Ovary (tissue), 9 donors: ENCODE results near the gene TEX261. TPM values are rescaled to one million over a fixed set of nuclear protein-coding genes. Genes with fewer than 3 reads are reported as not detected.
"Not testable (repeated sequence)": the region's sequence is repeated elsewhere in the genome, so short reads cannot be mapped to it uniquely, and the experiment has no call there.

Experiments used
- DNase-seq, 5 donors: peaks; one replicate each; pipeline ENCODE4 v3.0.0-alpha.2; 2019 to 2020
- H3K27ac ChIP-seq, 2 donors: fragments of 200-600 bp; one replicate each; pipeline versions ENCODE4 v1.5.1 to v1.8.0; 2019 to 2022
- H3K27me3 ChIP-seq: fragments of 200-600 bp; one replicate; pipeline ENCODE4 v1.8.0; 2022
- H3K36me3 ChIP-seq: fragments of 200-600 bp; sonication (generic); one replicate; pipeline ENCODE4 v1.5.1; 2019
- H3K4me1 ChIP-seq: one replicate; pipeline ENCODE4 v1.8.1; 2013; ENCODE audit warnings: mild to moderate bottlenecking, moderate library complexity; ENCODE audit not compliant: insufficient read depth
- H3K4me3 ChIP-seq: fragments of 200-600 bp; sonication (generic); one replicate; pipeline ENCODE4 v1.5.1; 2017
- H3K9me3 ChIP-seq, 2 donors: fragments of 200-600 bp in 1 of 2; sonication (generic) in 1 of 2; one replicate each; pipeline versions ENCODE4 v1.5.1 to v1.8.1; 2013 to 2019; ENCODE audit warnings: mild to moderate bottlenecking in 1 of 2, moderate library complexity in 1 of 2
- CTCF ChIP-seq, 3 donors: fragments of 450-650 bp in 2 of 3; fragments of 200-600 bp in 1 of 3; IDR thresholded peaks; one replicate each; pipeline versions ENCODE4 v1.5.1 to v1.8.0; 2016 to 2022; ENCODE audit warnings: antibody characterized with exemption in 3 of 3, mild to moderate bottlenecking in 1 of 3
- EP300 ChIP-seq: sonication (generic); formaldehyde crosslinking; IDR thresholded peaks from one replicate; pipeline ENCODE4 v1.6.1; 2017; ENCODE audit warnings: antibody characterized with exemption
- POLR2A ChIP-seq: fragments of 450-650 bp; IDR thresholded peaks from one replicate; pipeline ENCODE4 v1.6.1; 2017; ENCODE audit warnings: antibody characterized with exemption, mild to moderate bottlenecking, moderate library complexity
- WGBS, 3 donors: extraction: QIAGEN DNeasy Blood & Tissue Kit in 1 of 3; methylation state at CpG; one replicate each; pipeline versions ENCODE4 v1.1.5 to v1.1.7; 2013 to 2017; 5-methylcytosine and 5-hydroxymethylcytosine counted together
- intact Hi-C, 4 donors: fragments of 100-400 bp; cut with DNase I; formaldehyde crosslinking; loops; one replicate each; pipeline versions ENCODE4 v1.11.0 to v1.15.1; 2022 to 2023
- polyA plus RNA-seq, 2 donors: library from polyadenylated mRNA; stranded (reverse); fragments of 200-250 nt in 1 of 2; fragments of 350-450 nt in 1 of 2; fragmentation: Illumina TruSeq in 1 of 2; extraction: RNeasy Lipid Tissue Mini Kit (QIAGEN cat#74804) in 1 of 2; gene quantifications; one replicate each; pipeline ENCODE4 v1.2.3, GENCODE V29; 2013 to 2014
- total RNA-seq, 7 donors: library from RNA; depleted of rRNA in 2 of 7; stranded (reverse); fragments of >200 nt in 2 of 7; fragmentation: NEBNext Ultra II Directional in 3 of 7; extraction: Animal tissue kit (Norgen Biotek cat#: 25700) in 3 of 7; gene quantifications; one replicate each; pipeline versions ENCODE4 v1.1.0 to v1.2.4, GENCODE V29; 2016 to 2023
- donor health status: DM: no; HTN: no; CAD: no; lungs with moderate emphysema.
- donor health status: DM: no; HTN: no; CAD: no.
- donor health status: Bipolar disorder and iron deficiency.
- donor health status: DM: yes; HTN: yes; CAD: no.
- donor health status: DM: no; HTN: no; CAD: no.
- donor health status: DM: yes; HTN: yes; CAD: no.

The TEX261 gene
- total and polyA plus RNA-seq, 9 donors = 21.6 to 132 (median 57.3) TPM

- Histone ChIP-seq H3K27ac (no peak overlapping the region), H3K27me3 (no peaks in the 10 kb centered on the region), H3K4me3 (no peak overlapping the region), H3K4me1 (no peaks in the 10 kb centered on the region), H3K9me3 (no peaks in the 10 kb centered on the region), H3K36me3 (no peaks in the 10 kb centered on the region)
- intact Hi-C loops = no loop called here
- TF ChIP-seq EP300 (no peak), POLR2A (no peak), CTCF (IDR thresholded peaks at IDR 0.05) (no peak)
- WGBS, 3 donors = 85 to 92% (median 90%) methylated on average over 8 of the region's 8 CpGs
- DNase-seq = no peak
These were observed 24.0 kb upstream of the TEX261 start for GRCh38 chr2:71018625-71019024.

GRCh38 chr2:71011786-71012185 lies 17.1 kb upstream of the TEX261 start:
- intact Hi-C loops, H3K27me3 ChIP-seq, H3K27ac ChIP-seq, H3K36me3 ChIP-seq, H3K4me1 ChIP-seq, H3K4me3 ChIP-seq, DNase-seq, H3K9me3 ChIP-seq: not testable (repeated sequence)
- 18 to 38% (median 32%) methylated on average over 6 of the region's 6 CpGs for WGBS, 3 donors

- Histone ChIP-seq H3K4me3 (no peak overlapping the region), H3K9me3 (no peaks in the 10 kb centered on the region), H3K27me3 (no peaks in the 10 kb centered on the region), H3K36me3 (no peaks in the 10 kb centered on the region), H3K4me1 (no peaks in the 10 kb centered on the region), H3K27ac (no peak overlapping the region)
- 81 to 88% (median 82%) methylated on average over 13 of the region's 13 CpGs for WGBS, 3 donors
- TF ChIP-seq EP300 (no peak), POLR2A (no peak), CTCF (IDR thresholded peaks at IDR 0.05) (no peak)
- intact Hi-C loops = no loop called here
- DNase-seq = no peak
These were observed 13.7 kb upstream of the TEX261 start for GRCh38 chr2:71008342-71008741.

GRCh38 chr2:71006955-71007799 lies 12.5 kb upstream of the TEX261 start:
- H3K9me3 ChIP-seq = no peaks in the 10 kb centered on the region
- no peaks in the 10 kb centered on the region for H3K36me3 ChIP-seq
- TF ChIP-seq EP300 (no peak), CTCF (IDR thresholded peaks at IDR 0.05) (no peak), POLR2A (no peak)
- 71 to 80% (median 75%) methylated on average over 5 of the region's 5 CpGs for WGBS, 3 donors
- no peak overlapping the region for H3K27ac ChIP-seq
- H3K4me3 ChIP-seq = no peak overlapping the region
- no peak for DNase-seq
- intact Hi-C loops = no loop called here
- no peaks in the 10 kb centered on the region for H3K27me3 ChIP-seq
- no peaks in the 10 kb centered on the region for H3K4me1 ChIP-seq

GRCh38 chr2:71006323-71006722 lies 11.7 kb upstream of the TEX261 start:
- TF ChIP-seq CTCF (IDR thresholded peaks at IDR 0.05) (no peak), POLR2A (no peak), EP300 (no peak)
- Histone ChIP-seq H3K27me3 (no peaks in the 10 kb centered on the region), H3K9me3 (no peaks in the 10 kb centered on the region), H3K4me1 (peaks cover under 1% of the 10 kb centered on the region), H3K4me3 (no peak overlapping the region), H3K36me3 (no peaks in the 10 kb centered on the region), H3K27ac (no peak overlapping the region)
- intact Hi-C loops = no loop called here
- 54 to 62% (median 59%) methylated on average over 2 of the region's 2 CpGs for WGBS, 3 donors
- DNase-seq = no peak
